Right lobe of liver (tissue), 6 donors: Measurements from ENCODE around the gene MCHR1. TPM values are rescaled to one million over a fixed set of nuclear protein-coding genes. Genes with fewer than 3 reads are reported as not detected.

ENCODE experiments used
- ATAC-seq, 4 donors: fragments of 200-7000 bp; cut with Tn5 transposase; one replicate each; pipeline ENCODE4 v1.9.1; 2020; ENCODE audit warnings: mild to moderate bottlenecking in 4 of 4, moderate library complexity in 4 of 4
- DNase-seq, 3 donors: peaks; one replicate each; pipeline ENCODE4 v3.0.0-alpha.2; 2020
- H3K27ac ChIP-seq, 3 donors: fragments of 200-600 bp; one replicate each; pipeline ENCODE4 v1.8.0; 2022
- H3K27me3 ChIP-seq, 2 donors: fragments of 200-600 bp; one replicate each; pipeline ENCODE4 v1.8.0; 2022
- H3K36me3 ChIP-seq, 4 donors: fragments of 200-600 bp; sonication (generic) in 1 of 4; one replicate each; pipeline versions ENCODE4 v1.5.1 to v1.8.0; 2017 to 2022; ENCODE audit warnings: control low read depth in 1 of 4
- H3K4me1 ChIP-seq, 4 donors: fragments of 200-600 bp; sonication (generic) in 1 of 4; one replicate each; pipeline versions ENCODE4 v1.5.1 to v1.8.0; 2017 to 2022; ENCODE audit warnings: control low read depth in 1 of 4
- H3K4me3 ChIP-seq, 3 donors: fragments of 200-600 bp; one replicate each; pipeline ENCODE4 v1.8.0; 2022
- H3K9me3 ChIP-seq, 4 donors: fragments of 200-600 bp; sonication (generic) in 1 of 4; one replicate each; pipeline versions ENCODE4 v1.5.1 to v1.8.0; 2017 to 2022; ENCODE audit warnings: control low read depth in 1 of 4
- POLR2A ChIP-seq: fragments of 450-650 bp; IDR thresholded peaks from one replicate; pipeline ENCODE4 v1.6.1; 2017; ENCODE audit warnings: antibody characterized with exemption, mild to moderate bottlenecking
- WGBS: methylation state at CpG from one replicate; pipeline ENCODE4 v1.1.6; 2018; ENCODE audit warnings: low coverage, low lambda C conversion rate; ENCODE audit not compliant: insufficient coverage; ENCODE audit errors: missing lambda C conversion rate; 5-methylcytosine and 5-hydroxymethylcytosine counted together
- intact Hi-C, 2 donors: fragments of 100-400 bp; cut with DNase I; formaldehyde crosslinking; loops; one replicate each; pipeline versions ENCODE4 v1.11.2 to v1.14.1; 2022
- total RNA-seq, 6 experiments: library from RNA; depleted of rRNA in 2 of 6; stranded (reverse); fragments of >200 nt in 2 of 6; fragmentation: NEBNext Ultra II Directional in 3 of 6; extraction: Animal tissue kit (Norgen Biotek cat#: 25700) in 3 of 6; gene quantifications; one replicate each; pipeline versions ENCODE4 v1.1.0 to v1.2.4, GENCODE V29; 2016 to 2023
- TF ChIP-seq, protein P1 (sequence below), 4 donors: fragments of 200-600 bp in 3 of 4; fragments of 450-650 bp in 1 of 4; IDR thresholded peaks; one replicate each; pipeline versions ENCODE4 v1.5.1 to v1.8.0; 2016 to 2022; ENCODE audit warnings: antibody characterized with exemption in 4 of 4, mild to moderate bottlenecking in 2 of 4
- donor health status: DM: no; HTN: yes; CAD: no.
- donor health status: DM: no; HTN: no; CAD: no.
- donor health status: DM: no; HTN: no; CAD: no.
- donor health status: DM: no; HTN: yes; CAD: no.
- donor health status: DM: no; HTN: yes; CAD: no.

The MCHR1 gene
- total RNA-seq, 6 experiments from 2014 or later, result 1.1 to 3.7 (median 1.9) TPM

GRCh38 chr22:40635043-40635939 lies 44.0 kb upstream of the MCHR1 start:
- no peak for TF ChIP-seq POLR2A
- TF ChIP-seq, protein P1, sequence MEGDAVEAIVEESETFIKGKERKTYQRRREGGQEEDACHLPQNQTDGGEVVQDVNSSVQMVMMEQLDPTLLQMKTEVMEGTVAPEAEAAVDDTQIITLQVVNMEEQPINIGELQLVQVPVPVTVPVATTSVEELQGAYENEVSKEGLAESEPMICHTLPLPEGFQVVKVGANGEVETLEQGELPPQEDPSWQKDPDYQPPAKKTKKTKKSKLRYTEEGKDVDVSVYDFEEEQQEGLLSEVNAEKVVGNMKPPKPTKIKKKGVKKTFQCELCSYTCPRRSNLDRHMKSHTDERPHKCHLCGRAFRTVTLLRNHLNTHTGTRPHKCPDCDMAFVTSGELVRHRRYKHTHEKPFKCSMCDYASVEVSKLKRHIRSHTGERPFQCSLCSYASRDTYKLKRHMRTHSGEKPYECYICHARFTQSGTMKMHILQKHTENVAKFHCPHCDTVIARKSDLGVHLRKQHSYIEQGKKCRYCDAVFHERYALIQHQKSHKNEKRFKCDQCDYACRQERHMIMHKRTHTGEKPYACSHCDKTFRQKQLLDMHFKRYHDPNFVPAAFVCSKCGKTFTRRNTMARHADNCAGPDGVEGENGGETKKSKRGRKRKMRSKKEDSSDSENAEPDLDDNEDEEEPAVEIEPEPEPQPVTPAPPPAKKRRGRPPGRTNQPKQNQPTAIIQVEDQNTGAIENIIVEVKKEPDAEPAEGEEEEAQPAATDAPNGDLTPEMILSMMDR (IDR thresholded peaks at IDR 0.05), result no peak
- no peaks in the 10 kb centered on the region for H3K36me3 ChIP-seq
- no peak for ATAC-seq
- no peak overlapping the region for H3K27ac ChIP-seq
- no peaks in the 10 kb centered on the region for H3K27me3 ChIP-seq
- peak in 1 of 3 donors; percentile 20 for DNase-seq
- H3K9me3 ChIP-seq, result no peaks in the 10 kb centered on the region
- 44% methylated on average over 16 of the region's 21 CpGs for WGBS
- H3K4me3 ChIP-seq, result peak overlapping the region; percentile 95 to 99 (median 98)
- intact Hi-C loops, result no loop called here
- peaks cover 0 to 13% (median 4%) of the 10 kb centered on the region in 4 donors for H3K4me1 ChIP-seq

GRCh38 chr22:40635940-40636379 lies 43.3 kb upstream of the MCHR1 start:
- Histone ChIP-seq H3K36me3 (no peaks in the 10 kb centered on the region), H3K27ac (peak overlapping the region; percentile 73 to 90 (median 75)), H3K4me3 (peak overlapping the region; percentile 95 to 99 (median 98)), H3K27me3 (no peaks in the 10 kb centered on the region), H3K4me1 (peaks cover 0 to 13% (median 4%) of the 10 kb centered on the region in 4 donors), H3K9me3 (no peaks in the 10 kb centered on the region)
- TF ChIP-seq, protein P1 (IDR thresholded peaks at IDR 0.05), result no peak
- TF ChIP-seq POLR2A, result no peak
- DNase-seq (peak in 1 of 3 donors; percentile 61), ATAC-seq (peak in 3 of 4 donors; percentile 0 to 7 (median 7))
- intact Hi-C loops, result no loop called here
- 2% methylated on average over 6 of the region's 31 CpGs for WGBS

- TF ChIP-seq, protein P1 (IDR thresholded peaks at IDR 0.05), result no peak
- peak; percentile 99 for TF ChIP-seq POLR2A
- ATAC-seq (peak; percentile 94 to 98 (median 96)), DNase-seq (peak; percentile 100)
- Histone ChIP-seq H3K4me3 (peak within 1 kb of the TSS; percentile 95 to 99 (median 98)), H3K36me3 (no peaks in the 10 kb centered on the region), H3K27me3 (no peaks in the 10 kb centered on the region), H3K9me3 (no peaks in the 10 kb centered on the region), H3K27ac (peak within 1 kb of the TSS; percentile 77 to 91 (median 82)), H3K4me1 (peaks cover 0 to 13% (median 4%) of the 10 kb centered on the region in 4 donors)
- WGBS, result 0% methylated on average over 1 of the region's 82 CpGs
- intact Hi-C loops, result no loop called here
Observed at GRCh38 chr22:40636380-40637182, 42.7 kb upstream of the MCHR1 start, which contains the start of gene MRTFA. TSS of gene MRTFA (minus strand) at chr22:40636719.
